ENCODE measurements around the gene DHRS3. TPM values are rescaled to one million over a fixed set of nuclear protein-coding genes. Genes with fewer than 3 reads are reported as not detected.

DHRS3 gene
- total RNA-seq, 1 experiment from 2014 or later, result 59.4 TPM

GRCh38 chr1:12601700-12602658, 16.0 kb downstream of the DHRS3 start:
- Mint-ChIP-seq H3K4me3 (ENCODE audit: unreplicated experiment) (no peak overlapping the region), H3K4me1 (ENCODE audit: low read depth, unreplicated experiment) (peaks cover 25% of the 10 kb centered on the region), H3K36me3 (ENCODE audit: insufficient read depth, unreplicated experiment) (peaks cover 30% of the 10 kb centered on the region), H3K27me3 (ENCODE audit: insufficient read depth, unreplicated experiment) (no peaks in the 10 kb centered on the region), H3K9me3 (ENCODE audit: unreplicated experiment) (no peaks in the 10 kb centered on the region), H3K27ac (ENCODE audit: unreplicated experiment) (no peak overlapping the region)
- POLR2A ChIA-PET, result interaction anchor here (0.6 kb wide), 1 partner anchor 10 kb away, joined by 5 read pairs; no protein-coding TSS in a partner anchor
- peaks cover 43% of the 10 kb centered on the region for H3K4me1 ChIP-seq
- H3K27me3 ChIP-seq (replicated peaks; ENCODE audit: control insufficient read depth, insufficient read depth, low read length), result no peaks in the 10 kb centered on the region
- no peak for TF ChIP-seq CTCF (IDR thresholded peaks at IDR 0.05; ENCODE audit: insufficient read depth in 1 of 2, low read depth in 1 of 2, low read length in 1 of 2, severe bottlenecking in 1 of 2, unreplicated experiment in 1 of 2)
- BruUV-seq (replicated peaks), result no TSS peak
- no peaks in the 10 kb centered on the region for H3K9me3 ChIP-seq
- H3K4me3 ChIP-seq (ENCODE audit: low read depth, low read length), result no peak overlapping the region
- peaks cover 4% of the 10 kb centered on the region for H3K36me3 ChIP-seq (ENCODE audit: control insufficient read depth, insufficient read depth, low read length)
- CTCF ChIA-PET, result interaction anchor here (1.0 to 1.4 kb wide), 2 partner anchors 17 to 57 kb away, joined by 6 to 8 read pairs; no protein-coding TSS in a partner anchor
- intact Hi-C loops (cut with micrococcal nuclease; ENCODE audit: unreplicated experiment), result loop anchor here (1.0 kb wide), 1 partner anchor 17 kb away; no protein-coding TSS in a partner anchor
- no peak for DNase-seq

GRCh38 chr1:12600880-12601633, 17.0 kb downstream of the DHRS3 start:
- Histone ChIP-seq H3K36me3 (ENCODE audit: control insufficient read depth, insufficient read depth, low read length) (peaks cover 4% of the 10 kb centered on the region), H3K27me3 (replicated peaks; ENCODE audit: control insufficient read depth, insufficient read depth, low read length) (no peaks in the 10 kb centered on the region), H3K9me3 (no peaks in the 10 kb centered on the region), H3K4me1 (peaks cover 51% of the 10 kb centered on the region), H3K4me3 (ENCODE audit: low read depth, low read length) (no peak overlapping the region)
- intact Hi-C loops (cut with micrococcal nuclease; ENCODE audit: unreplicated experiment), result loop anchor here (1.0 kb wide), 1 partner anchor 18 kb away; no protein-coding TSS in a partner anchor
- H3K36me3 Mint-ChIP-seq (ENCODE audit: insufficient read depth, unreplicated experiment), result peaks cover 30% of the 10 kb centered on the region
- POLR2A ChIA-PET, result no interaction called here
- no peaks in the 10 kb centered on the region for H3K9me3 Mint-ChIP-seq (ENCODE audit: unreplicated experiment)
- no peaks in the 10 kb centered on the region for H3K27me3 Mint-ChIP-seq (ENCODE audit: insufficient read depth, unreplicated experiment)
- DNase-seq, result peak; percentile 55 to 66
- H3K27ac Mint-ChIP-seq (ENCODE audit: unreplicated experiment), result no peak overlapping the region
- no peak overlapping the region for H3K4me3 Mint-ChIP-seq (ENCODE audit: unreplicated experiment)
- peaks cover 25% of the 10 kb centered on the region for H3K4me1 Mint-ChIP-seq (ENCODE audit: low read depth, unreplicated experiment)
- no TSS peak for BruUV-seq (replicated peaks)
- CTCF ChIA-PET, result interaction anchor here (0.7 to 1.4 kb wide), 3 partner anchors 18 to 58 kb away, joined by 4 to 8 read pairs (median 6); no protein-coding TSS in a partner anchor
- TF ChIP-seq CTCF (IDR thresholded peaks at IDR 0.05; ENCODE audit: insufficient read depth in 1 of 2, low read depth in 1 of 2, low read length in 1 of 2, severe bottlenecking in 1 of 2, unreplicated experiment in 1 of 2), result peak; percentile 48 to 53

GRCh38 chr1:12600335-12600734, 17.7 kb downstream of the DHRS3 start:
- no peak overlapping the region for H3K4me3 Mint-ChIP-seq (ENCODE audit: unreplicated experiment)
- peaks cover 30% of the 10 kb centered on the region for H3K36me3 Mint-ChIP-seq (ENCODE audit: insufficient read depth, unreplicated experiment)
- Histone ChIP-seq H3K4me3 (ENCODE audit: low read depth, low read length) (no peak overlapping the region), H3K36me3 (ENCODE audit: control insufficient read depth, insufficient read depth, low read length) (peaks cover 4% of the 10 kb centered on the region), H3K27me3 (replicated peaks; ENCODE audit: control insufficient read depth, insufficient read depth, low read length) (no peaks in the 10 kb centered on the region), H3K4me1 (peaks cover 52% of the 10 kb centered on the region), H3K9me3 (no peaks in the 10 kb centered on the region)
- H3K27me3 Mint-ChIP-seq (ENCODE audit: insufficient read depth, unreplicated experiment), result no peaks in the 10 kb centered on the region
- no peak for TF ChIP-seq CTCF (IDR thresholded peaks at IDR 0.05; ENCODE audit: insufficient read depth in 1 of 2, low read depth in 1 of 2, low read length in 1 of 2, severe bottlenecking in 1 of 2, unreplicated experiment in 1 of 2)
- POLR2A ChIA-PET, result no interaction called here
- intact Hi-C loops (cut with micrococcal nuclease; ENCODE audit: unreplicated experiment), result no loop called here
- CTCF ChIA-PET, result interaction anchor here (1.4 kb wide), 1 partner anchor 58 kb away, joined by 8 read pairs; no protein-coding TSS in a partner anchor
- no peak for DNase-seq
- no peak overlapping the region for H3K27ac Mint-ChIP-seq (ENCODE audit: unreplicated experiment)
- peaks cover 25% of the 10 kb centered on the region for H3K4me1 Mint-ChIP-seq (ENCODE audit: low read depth, unreplicated experiment)
- no peaks in the 10 kb centered on the region for H3K9me3 Mint-ChIP-seq (ENCODE audit: unreplicated experiment)
- BruUV-seq (replicated peaks), result no TSS peak

Data from Caco-2 (cell line).